Ishikawa (cell line): Measurements from ENCODE around the gene ANKRD27.

Source experiments
- CEBPB ChIP-seq: IDR thresholded peaks from 2 replicates; pipeline ENCODE4 v1.6.1; 2012
- CREB1 ChIP-seq: IDR thresholded peaks from 2 replicates; pipeline ENCODE4 v1.6.1; 2012; ENCODE audit warnings: low read depth
- EGR1 ChIP-seq: IDR thresholded peaks from 2 replicates; pipeline ENCODE4 v1.6.1; 2012
- EP300 ChIP-seq: IDR thresholded peaks from 2 replicates; pipeline ENCODE4 v1.6.1; 2012; ENCODE audit warnings: borderline replicate concordance
- FOXM1 ChIP-seq: IDR thresholded peaks from 2 replicates; pipeline ENCODE4 v1.6.1; 2012; ENCODE audit warnings: low read depth, borderline replicate concordance
- MAX ChIP-seq: IDR thresholded peaks from 2 replicates; pipeline ENCODE4 v1.6.1; 2012
- NFIC ChIP-seq: IDR thresholded peaks from 2 replicates; pipeline ENCODE4 v1.6.1; 2012
- RAD21 ChIP-seq: IDR thresholded peaks from 2 replicates; pipeline ENCODE4 v1.6.1; 2012; ENCODE audit warnings: low read depth
- TAF1 ChIP-seq: IDR thresholded peaks from 2 replicates; pipeline ENCODE4 v1.6.1; 2012; ENCODE audit warnings: low read depth, mild to moderate bottlenecking
- TCF12 ChIP-seq: IDR thresholded peaks from 2 replicates; pipeline ENCODE4 v1.6.1; 2012; ENCODE audit warnings: low read depth
- TEAD4 ChIP-seq: IDR thresholded peaks from 2 replicates; pipeline ENCODE4 v1.6.1; 2012
- YY1 ChIP-seq: IDR thresholded peaks from 2 replicates; pipeline ENCODE4 v1.6.1; 2012; ENCODE audit warnings: low read depth
- ZBTB7A ChIP-seq: IDR thresholded peaks from 2 replicates; pipeline ENCODE4 v1.6.1; 2012; ENCODE audit warnings: low read depth
- TF ChIP-seq, protein P1 (sequence below): IDR thresholded peaks from 2 replicates; pipeline ENCODE4 v1.6.1; 2012
- TF ChIP-seq, protein P2 (sequence below): IDR thresholded peaks from 2 replicates; pipeline ENCODE4 v1.6.1; 2012; ENCODE audit warnings: low read depth, mild to moderate bottlenecking

The ANKRD27 gene

GRCh38 chr19:32718286-32718685 lies 43.3 kb upstream of the ANKRD27 start:
- TF ChIP-seq, protein P1, sequence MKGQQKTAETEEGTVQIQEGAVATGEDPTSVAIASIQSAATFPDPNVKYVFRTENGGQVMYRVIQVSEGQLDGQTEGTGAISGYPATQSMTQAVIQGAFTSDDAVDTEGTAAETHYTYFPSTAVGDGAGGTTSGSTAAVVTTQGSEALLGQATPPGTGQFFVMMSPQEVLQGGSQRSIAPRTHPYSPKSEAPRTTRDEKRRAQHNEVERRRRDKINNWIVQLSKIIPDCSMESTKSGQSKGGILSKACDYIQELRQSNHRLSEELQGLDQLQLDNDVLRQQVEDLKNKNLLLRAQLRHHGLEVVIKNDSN, result 0 out of 2 replicates have a peak, but pooled peaks have one; percentile 10
- TF ChIP-seq TAF1, result no peak

DNA sequence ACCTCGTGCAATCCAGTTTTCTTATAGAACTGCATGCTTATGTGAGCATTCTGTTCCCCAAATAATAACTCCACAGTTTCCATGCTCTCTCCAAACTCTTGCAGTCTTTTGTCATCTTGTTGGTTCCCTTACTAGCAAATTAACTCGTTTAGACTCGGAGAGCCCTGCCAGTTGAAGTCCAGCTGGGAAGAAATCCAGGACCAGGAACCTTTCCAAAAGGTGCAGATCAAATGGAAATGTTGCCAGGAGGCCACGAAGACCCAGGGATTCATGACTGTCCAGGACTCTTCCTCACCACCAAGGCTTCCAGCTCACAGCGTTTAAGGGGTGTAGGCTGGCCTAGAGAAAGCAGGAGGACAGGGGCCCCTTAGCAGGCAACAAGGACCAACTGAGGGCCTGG lies 42.5 kb upstream of the ANKRD27 start:
- TF ChIP-seq YY1 (no peak), TAF1 (no peak), EGR1 (no peak), EP300 (no peak), CEBPB (no peak), CREB1 (no peak), MAX (no peak), RAD21 (no peak), FOXM1 (no peak), ZBTB7A (no peak), NFIC (no peak), TCF12 (no peak), TEAD4 (no peak)
- TF ChIP-seq, protein P1, result no peak
- TF ChIP-seq, protein P2, sequence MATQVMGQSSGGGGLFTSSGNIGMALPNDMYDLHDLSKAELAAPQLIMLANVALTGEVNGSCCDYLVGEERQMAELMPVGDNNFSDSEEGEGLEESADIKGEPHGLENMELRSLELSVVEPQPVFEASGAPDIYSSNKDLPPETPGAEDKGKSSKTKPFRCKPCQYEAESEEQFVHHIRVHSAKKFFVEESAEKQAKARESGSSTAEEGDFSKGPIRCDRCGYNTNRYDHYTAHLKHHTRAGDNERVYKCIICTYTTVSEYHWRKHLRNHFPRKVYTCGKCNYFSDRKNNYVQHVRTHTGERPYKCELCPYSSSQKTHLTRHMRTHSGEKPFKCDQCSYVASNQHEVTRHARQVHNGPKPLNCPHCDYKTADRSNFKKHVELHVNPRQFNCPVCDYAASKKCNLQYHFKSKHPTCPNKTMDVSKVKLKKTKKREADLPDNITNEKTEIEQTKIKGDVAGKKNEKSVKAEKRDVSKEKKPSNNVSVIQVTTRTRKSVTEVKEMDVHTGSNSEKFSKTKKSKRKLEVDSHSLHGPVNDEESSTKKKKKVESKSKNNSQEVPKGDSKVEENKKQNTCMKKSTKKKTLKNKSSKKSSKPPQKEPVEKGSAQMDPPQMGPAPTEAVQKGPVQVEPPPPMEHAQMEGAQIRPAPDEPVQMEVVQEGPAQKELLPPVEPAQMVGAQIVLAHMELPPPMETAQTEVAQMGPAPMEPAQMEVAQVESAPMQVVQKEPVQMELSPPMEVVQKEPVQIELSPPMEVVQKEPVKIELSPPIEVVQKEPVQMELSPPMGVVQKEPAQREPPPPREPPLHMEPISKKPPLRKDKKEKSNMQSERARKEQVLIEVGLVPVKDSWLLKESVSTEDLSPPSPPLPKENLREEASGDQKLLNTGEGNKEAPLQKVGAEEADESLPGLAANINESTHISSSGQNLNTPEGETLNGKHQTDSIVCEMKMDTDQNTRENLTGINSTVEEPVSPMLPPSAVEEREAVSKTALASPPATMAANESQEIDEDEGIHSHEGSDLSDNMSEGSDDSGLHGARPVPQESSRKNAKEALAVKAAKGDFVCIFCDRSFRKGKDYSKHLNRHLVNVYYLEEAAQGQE, result no peak

DNA sequence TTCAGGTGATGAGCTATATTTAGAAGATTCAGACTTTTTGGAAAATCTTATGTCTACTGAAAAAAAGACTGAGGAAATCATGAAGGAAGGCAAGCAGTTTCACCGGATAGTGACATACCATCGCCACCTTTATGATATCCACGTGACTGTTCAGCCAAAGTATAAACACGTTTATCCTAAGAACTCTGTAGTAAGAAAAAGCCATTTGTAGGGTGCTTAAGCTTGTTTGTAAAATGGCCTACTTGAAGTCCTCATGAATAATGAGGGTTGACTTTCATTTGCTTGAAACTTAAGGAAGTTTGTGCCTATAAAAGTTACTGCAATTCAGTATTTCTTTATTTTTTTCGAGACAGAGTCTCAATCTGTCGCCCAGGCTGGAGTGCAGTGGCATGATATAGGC lies 36.8 kb upstream of the ANKRD27 start:
- TF ChIP-seq CREB1 (no peak), MAX (no peak), CEBPB (no peak), FOXM1 (no peak), TEAD4 (no peak), ZBTB7A (no peak), TAF1 (no peak), TCF12 (no peak), NFIC (no peak), EP300 (no peak), RAD21 (no peak), EGR1 (no peak), YY1 (no peak)
- TF ChIP-seq, protein P1, result no peak

DNA sequence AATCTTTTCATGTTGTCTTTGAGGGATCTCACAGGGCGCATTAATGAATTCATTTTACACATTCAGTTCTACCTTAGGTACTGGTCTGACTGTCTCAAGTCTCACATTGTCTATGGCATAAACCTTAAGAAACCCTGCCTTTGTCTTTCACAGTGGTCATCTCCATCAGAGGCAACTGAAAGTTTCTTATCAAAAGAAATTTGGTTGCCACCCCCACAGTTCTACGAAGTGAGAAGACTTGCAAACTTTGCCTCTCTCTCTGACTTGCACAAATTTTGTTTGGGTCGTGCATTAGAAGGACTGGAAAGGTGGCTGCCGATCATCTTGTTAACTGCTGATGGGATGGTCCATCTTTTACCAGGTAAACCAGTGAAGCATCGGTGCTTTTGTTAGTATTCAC lies 34.1 kb upstream of the ANKRD27 start:
- no peak for TF ChIP-seq NFIC
- TF ChIP-seq, protein P1, result no peak
- no peak for TF ChIP-seq FOXM1
- no peak for TF ChIP-seq RAD21
- no peak for TF ChIP-seq TCF12
- TF ChIP-seq TAF1, result no peak

GRCh38 chr19:32708457-32708856 lies 33.5 kb upstream of the ANKRD27 start:
- no peak for TF ChIP-seq TCF12
- TF ChIP-seq, protein P2, result no peak
- no peak for TF ChIP-seq NFIC
- no peak for TF ChIP-seq EGR1
- TF ChIP-seq, protein P1, result no peak
- no peak for TF ChIP-seq TAF1
- no peak for TF ChIP-seq FOXM1
- TF ChIP-seq CEBPB, result no peak
- TF ChIP-seq RAD21, result no peak
- no peak for TF ChIP-seq YY1
- no peak for TF ChIP-seq TEAD4
- no peak for TF ChIP-seq CREB1
- TF ChIP-seq ZBTB7A, result no peak
- TF ChIP-seq EP300, result no peak
- no peak for TF ChIP-seq MAX
